Natural killer cell (primary cell): ENCODE results near the gene ABCD4. TPM values are rescaled to one million over a fixed set of nuclear protein-coding genes. Genes with fewer than 3 reads are reported as not detected.

ENCODE experiments used
- ATAC-seq, 3 donors: fragments of 150-1000 bp in 2 of 3; fragments of 200-7000 bp in 1 of 3; cut with Tn5 transposase; 1 replicate in 1 of 3; 2 replicates in 2 of 3; pipeline ENCODE4 v1.10.0; 2021; ENCODE audit warnings: mild to moderate bottlenecking in 2 of 3, moderate library complexity in 2 of 3
- DNase-seq, 2 donors: peaks; one replicate each; pipeline versions ENCODE4 v3.0.0 to v3.0.0-alpha.2; 2013 to 2021; ENCODE audit warnings: mixed read lengths in 1 of 2
- H3K27ac ChIP-seq: one replicate; pipeline ENCODE4 v1.5.1; 2013; ENCODE audit warnings: mild to moderate bottlenecking, low read length
- H3K27me3 ChIP-seq: one replicate; pipeline ENCODE4 v1.6.1; 2013; ENCODE audit warnings: low read length; ENCODE audit not compliant: control insufficient read depth, insufficient read depth
- H3K36me3 ChIP-seq: one replicate; pipeline ENCODE4 v1.6.1; 2013; ENCODE audit warnings: low read length; ENCODE audit not compliant: control insufficient read depth, insufficient read depth
- H3K4me1 ChIP-seq: one replicate; pipeline ENCODE4 v1.6.1; 2013; ENCODE audit warnings: low read length; ENCODE audit not compliant: control insufficient read depth, insufficient read depth
- H3K4me3 ChIP-seq: one replicate; pipeline ENCODE4 v1.5.1; 2013; ENCODE audit warnings: low read length
- H3K9me3 ChIP-seq: one replicate; pipeline ENCODE4 v1.6.1; 2013; ENCODE audit warnings: low read length; ENCODE audit not compliant: control insufficient read depth, insufficient read depth
- H3K27ac Mint-ChIP-seq, 2 donors: one replicate each; pipeline ENCODE4 v1.8.0; 2022; ENCODE audit warnings: mild to moderate bottlenecking in 2 of 2, mixed read lengths in 2 of 2, moderate library complexity in 1 of 2
- H3K27me3 Mint-ChIP-seq, 2 donors: one replicate each; pipeline ENCODE4 v1.8.0; 2022; ENCODE audit warnings: low read depth in 2 of 2, mixed read lengths in 2 of 2
- H3K36me3 Mint-ChIP-seq: one replicate; pipeline ENCODE4 v1.8.0; 2022; ENCODE audit warnings: mixed read lengths
- H3K4me1 Mint-ChIP-seq, 2 donors: one replicate each; pipeline ENCODE4 v1.8.0; 2022; ENCODE audit warnings: mixed read lengths in 2 of 2
- H3K4me3 Mint-ChIP-seq: one replicate; pipeline ENCODE4 v1.8.0; 2022; ENCODE audit warnings: mild to moderate bottlenecking, moderate library complexity, mixed read lengths
- H3K9me3 Mint-ChIP-seq, 2 donors: one replicate each; pipeline ENCODE4 v1.8.0; 2022; ENCODE audit warnings: mixed read lengths in 2 of 2
- WGBS: methylation state at CpG from one replicate; pipeline ENCODE4 v1.1.7; 2013; ENCODE audit warnings: missing lambda C conversion rate; ENCODE audit not compliant: insufficient coverage; 5-methylcytosine and 5-hydroxymethylcytosine counted together
- intact Hi-C: fragments of 100-400 bp; cut with micrococcal nuclease; formaldehyde crosslinking; loops from one replicate; pipeline ENCODE4 v1.14.2; 2022
- total RNA-seq, 4 donors: library from RNA; stranded (reverse); fragments of 120-200 nt in 1 of 4; gene quantifications; one replicate each; pipeline versions ENCODE4 v1.2.3 to v1.2.4, GENCODE V29; 2013 to 2022
- TF ChIP-seq, protein P1 (sequence below): fragments of 200-600 bp; IDR thresholded peaks from one replicate; pipeline ENCODE4 v1.8.0; 2022; ENCODE audit warnings: antibody characterized with exemption

ABCD4 gene
- total RNA-seq, 3 donors from 2014 or later (not counting 1 experiment from before 2014, with no cell fraction given): 78.3 to 99.6 (median 92.8) TPM

DNA sequence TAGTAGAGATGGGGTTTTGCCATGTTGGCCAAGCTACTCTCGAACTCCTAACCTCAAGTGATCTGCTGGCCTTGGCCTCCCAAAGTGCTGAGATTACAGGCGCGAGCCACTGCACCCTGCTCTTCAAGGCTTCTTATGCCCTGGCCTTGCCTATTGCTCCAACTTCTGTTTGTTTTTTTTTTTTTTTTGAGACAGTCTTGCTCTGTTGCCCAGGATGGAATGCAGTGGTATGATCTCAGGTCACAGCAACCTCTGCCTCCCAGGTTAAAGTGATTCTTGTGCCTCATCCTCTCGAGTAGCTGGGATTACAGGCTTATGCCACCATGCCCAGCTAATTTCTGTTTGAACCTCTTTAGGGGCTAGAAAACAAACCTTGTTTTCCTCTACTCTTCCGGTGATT, 6.0 kb upstream of the ABCD4 start:
- H3K27me3 ChIP-seq: no peaks in the 10 kb centered on the region
- H3K9me3 Mint-ChIP-seq: no peaks in the 10 kb centered on the region
- H3K27me3 Mint-ChIP-seq: peaks cover 0 to 4% of the 10 kb centered on the region in 2 donors
- ATAC-seq: no peak
- DNase-seq: no peak
- H3K4me3 ChIP-seq: no peak overlapping the region
- no peak overlapping the region for H3K27ac ChIP-seq
- no peak overlapping the region for H3K27ac Mint-ChIP-seq
- intact Hi-C loops: no loop called here
- no peaks in the 10 kb centered on the region for H3K9me3 ChIP-seq
- TF ChIP-seq, protein P1, sequence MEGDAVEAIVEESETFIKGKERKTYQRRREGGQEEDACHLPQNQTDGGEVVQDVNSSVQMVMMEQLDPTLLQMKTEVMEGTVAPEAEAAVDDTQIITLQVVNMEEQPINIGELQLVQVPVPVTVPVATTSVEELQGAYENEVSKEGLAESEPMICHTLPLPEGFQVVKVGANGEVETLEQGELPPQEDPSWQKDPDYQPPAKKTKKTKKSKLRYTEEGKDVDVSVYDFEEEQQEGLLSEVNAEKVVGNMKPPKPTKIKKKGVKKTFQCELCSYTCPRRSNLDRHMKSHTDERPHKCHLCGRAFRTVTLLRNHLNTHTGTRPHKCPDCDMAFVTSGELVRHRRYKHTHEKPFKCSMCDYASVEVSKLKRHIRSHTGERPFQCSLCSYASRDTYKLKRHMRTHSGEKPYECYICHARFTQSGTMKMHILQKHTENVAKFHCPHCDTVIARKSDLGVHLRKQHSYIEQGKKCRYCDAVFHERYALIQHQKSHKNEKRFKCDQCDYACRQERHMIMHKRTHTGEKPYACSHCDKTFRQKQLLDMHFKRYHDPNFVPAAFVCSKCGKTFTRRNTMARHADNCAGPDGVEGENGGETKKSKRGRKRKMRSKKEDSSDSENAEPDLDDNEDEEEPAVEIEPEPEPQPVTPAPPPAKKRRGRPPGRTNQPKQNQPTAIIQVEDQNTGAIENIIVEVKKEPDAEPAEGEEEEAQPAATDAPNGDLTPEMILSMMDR: no peak
- H3K4me3 Mint-ChIP-seq: no peak overlapping the region
- peaks cover 2% of the 10 kb centered on the region for H3K4me1 ChIP-seq
- no peaks in the 10 kb centered on the region for H3K36me3 ChIP-seq
- no peaks in the 10 kb centered on the region for H3K4me1 Mint-ChIP-seq
- WGBS: 91% methylated on average over 5 of the region's 5 CpGs
- no peaks in the 10 kb centered on the region for H3K36me3 Mint-ChIP-seq

DNA sequence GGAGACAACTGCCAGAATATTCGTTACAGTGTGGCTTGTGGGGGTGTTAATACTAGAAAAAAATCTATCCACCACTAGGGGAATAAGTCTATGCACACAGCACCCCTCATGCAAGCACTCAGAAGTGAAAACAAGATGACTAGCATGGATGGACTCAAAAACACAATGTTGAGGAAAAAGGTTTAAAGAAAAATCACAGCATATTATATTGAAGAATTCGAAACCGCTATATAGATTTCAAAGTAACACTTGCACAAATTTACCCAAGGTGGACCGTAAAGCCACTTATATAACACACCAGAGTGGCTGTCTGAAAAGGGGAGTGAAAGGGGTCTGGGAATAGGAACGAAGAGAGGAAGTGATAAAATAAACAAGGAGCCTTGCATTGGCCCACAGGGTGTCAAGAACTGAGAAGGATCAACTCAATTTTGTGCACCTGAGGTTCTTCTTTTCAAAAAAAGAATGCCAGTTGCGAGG, 544 bp downstream of the ABCD4 start:
- Histone ChIP-seq H3K4me3 (peak overlapping the region; percentile 65), H3K36me3 (peaks cover 14% of the 10 kb centered on the region), H3K27me3 (no peaks in the 10 kb centered on the region), H3K4me1 (peaks cover 19% of the 10 kb centered on the region), H3K9me3 (no peaks in the 10 kb centered on the region), H3K27ac (peak overlapping the region; percentile 67)
- Mint-ChIP-seq H3K27me3 (no peaks in the 10 kb centered on the region), H3K27ac (peak overlapping the region; percentile 94 to 96), H3K9me3 (no peaks in the 10 kb centered on the region), H3K4me3 (peak overlapping the region; percentile 99), H3K4me1 (peaks cover 27 to 32% of the 10 kb centered on the region in 2 donors), H3K36me3 (peaks cover 15% of the 10 kb centered on the region)
- peak in 1 of 2 donors; percentile 75 for DNase-seq
- intact Hi-C loops: loop anchor here (2.0 kb wide), 1 partner anchor 191 kb away; the partner anchor contains the start of genes ISCA2 and NPC2
- ATAC-seq: peak; percentile 68 to 82 (median 75)
- TF ChIP-seq, protein P1: peak; percentile 43
- 0% methylated on average over 2 of the region's 6 CpGs for WGBS

DNA sequence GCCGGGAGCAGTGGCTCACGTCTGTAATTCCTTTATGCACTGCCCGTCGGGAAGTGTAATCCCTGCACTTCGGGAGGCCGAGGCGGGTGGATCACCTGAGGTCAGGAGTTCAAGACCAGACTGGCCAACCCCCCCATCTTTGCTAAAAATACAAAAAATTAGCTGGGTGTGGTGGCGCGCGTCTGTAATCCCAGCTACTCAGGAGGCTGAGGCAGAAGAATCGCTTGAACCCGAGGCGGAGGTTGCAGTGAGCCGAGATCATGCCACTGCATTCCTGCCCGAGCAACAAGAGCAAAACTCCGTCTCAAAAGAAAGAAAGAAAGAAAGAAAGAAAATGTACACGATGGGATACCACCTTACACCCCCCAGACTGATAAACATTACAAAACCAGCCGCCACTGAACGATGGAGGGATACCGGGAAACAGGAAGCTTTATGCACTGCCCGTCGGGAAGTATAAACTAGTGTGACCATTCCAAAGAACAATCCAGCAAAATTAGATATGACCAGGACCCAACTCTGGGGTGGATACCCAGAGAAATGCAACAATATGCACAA, 1.1 kb downstream of the ABCD4 start:
- DNase-seq (no peak), ATAC-seq (no peak)
- Mint-ChIP-seq H3K4me3 (peak overlapping the region; percentile 99), H3K4me1 (peaks cover 27 to 32% of the 10 kb centered on the region in 2 donors), H3K27ac (peak overlapping the region; percentile 94 to 96), H3K9me3 (no peaks in the 10 kb centered on the region), H3K27me3 (no peaks in the 10 kb centered on the region), H3K36me3 (peaks cover 15% of the 10 kb centered on the region)
- no peaks in the 10 kb centered on the region for H3K27me3 ChIP-seq
- no peaks in the 10 kb centered on the region for H3K9me3 ChIP-seq
- peaks cover 19% of the 10 kb centered on the region for H3K4me1 ChIP-seq
- peaks cover 19% of the 10 kb centered on the region for H3K36me3 ChIP-seq
- intact Hi-C loops: loop anchor here (2.0 kb wide), 1 partner anchor 191 kb away; the partner anchor contains the start of genes ISCA2 and NPC2
- TF ChIP-seq, protein P1: no peak
- H3K27ac ChIP-seq: no peak overlapping the region
- H3K4me3 ChIP-seq: no peak overlapping the region
- 53% methylated on average over 20 of the region's 22 CpGs for WGBS
